Measurements from ENCODE around the gene TANGO6.
"Not testable (repeated sequence)": the region's sequence is repeated elsewhere in the genome, so short reads cannot be mapped to it uniquely, and the experiment has no call there.

Gene TANGO6

GRCh38 chr16:68843482-68844210 lies at the start of gene TANGO6:
Gene TANGO6 (plus strand): TSS chr16:68843531. CDS start chr16:68843618, 87 bp downstream.
- DNase-seq = peak; percentile 95

GRCh38 chr16:68798398-68798797 lies 44.9 kb upstream of the TANGO6 start:
- DNase-seq = no peak

- DNase-seq = peak; percentile 58
These were observed 43.0 kb upstream of the TANGO6 start for GRCh38 chr16:68800257-68800875.

GRCh38 chr16:68802190-68802589 lies 41.1 kb upstream of the TANGO6 start:
- no peak for DNase-seq

GRCh38 chr16:68806422-68806821 lies 36.9 kb upstream of the TANGO6 start:
- no peak for DNase-seq

GRCh38 chr16:68806981-68807380 lies 36.4 kb upstream of the TANGO6 start:
- no peak for DNase-seq

- DNase-seq = no peak
These were observed 28.8 kb upstream of the TANGO6 start for GRCh38 chr16:68814516-68814915.

GRCh38 chr16:68823401-68824135 lies 19.8 kb upstream of the TANGO6 start:
- DNase-seq = no peak

GRCh38 chr16:68825427-68825826 lies 17.9 kb upstream of the TANGO6 start:
- DNase-seq = no peak

GRCh38 chr16:68826652-68827051 lies 16.7 kb upstream of the TANGO6 start:
- DNase-seq = no peak

- DNase-seq = no peak
These were observed 10.1 kb upstream of the TANGO6 start for GRCh38 chr16:68833251-68833650.

GRCh38 chr16:68834550-68834949 lies 8.8 kb upstream of the TANGO6 start:
- no peak for DNase-seq

- DNase-seq = no peak
These were observed 7.4 kb upstream of the TANGO6 start for GRCh38 chr16:68835970-68836369.

- no peak for DNase-seq
These were observed 3.5 kb upstream of the TANGO6 start for GRCh38 chr16:68839831-68840230.

- DNase-seq = not testable (repeated sequence)
These were observed 308 bp upstream of the TANGO6 start for GRCh38 chr16:68842964-68843481.

GRCh38 chr16:68844211-68844564 lies 857 bp downstream of the TANGO6 start:
- DNase-seq = no peak

- DNase-seq = no peak
These were observed 5.5 kb downstream of the TANGO6 start for GRCh38 chr16:68848786-68849185.

GRCh38 chr16:68850481-68850880 lies 7.2 kb downstream of the TANGO6 start:
- no peak for DNase-seq

- DNase-seq = no peak
These were observed 8.3 kb downstream of the TANGO6 start for GRCh38 chr16:68851601-68852000.

GRCh38 chr16:68857479-68857878 lies 14.1 kb downstream of the TANGO6 start:
- DNase-seq = no peak

- no peak for DNase-seq
These were observed 16.5 kb downstream of the TANGO6 start for GRCh38 chr16:68859828-68860227.

GRCh38 chr16:68860978-68861892 lies 17.9 kb downstream of the TANGO6 start:
- DNase-seq = no peak

- DNase-seq = no peak
These were observed 23.6 kb downstream of the TANGO6 start for GRCh38 chr16:68866933-68867332.
